HG03378 (cell line): ENCODE results near the gene MIPEP.
"Not testable (repeated sequence)": the region's sequence is repeated elsewhere in the genome, so short reads cannot be mapped to it uniquely, and the experiment has no call there.

ENCODE experiments used
- ATAC-seq: cut with Tn5 transposase; IDR thresholded peaks from one replicate; pipeline ENCODE4 v1.9.1; 2021; ENCODE audit warnings: mild to moderate bottlenecking, moderate library complexity; ENCODE audit not compliant: unreplicated experiment

Gene MIPEP

GRCh38 chr13:23778002-23778652, 111.1 kb downstream of the MIPEP start:
- ATAC-seq, result no peak

GRCh38 chr13:23777575-23777870, 111.7 kb downstream of the MIPEP start:
- ATAC-seq, result peak; percentile 34

- peak; percentile 98 for ATAC-seq
Observed at GRCh38 chr13:23776698-23777574, 112.3 kb downstream of the MIPEP start.

- ATAC-seq, result no peak
Observed at GRCh38 chr13:23772717-23773116, 116.5 kb downstream of the MIPEP start.

- no peak for ATAC-seq
Observed at GRCh38 chr13:23771956-23772355, 117.2 kb downstream of the MIPEP start.

- peak; percentile 98 for ATAC-seq
Observed at GRCh38 chr13:23771552-23771951, 117.6 kb downstream of the MIPEP start.

GRCh38 chr13:23770973-23771372, 118.2 kb downstream of the MIPEP start:
- no peak for ATAC-seq

- ATAC-seq, result no peak
Observed at GRCh38 chr13:23770428-23770827, 118.8 kb downstream of the MIPEP start.

GRCh38 chr13:23769401-23769800, 119.8 kb downstream of the MIPEP start:
- ATAC-seq, result no peak

GRCh38 chr13:23767838-23768237, 121.4 kb downstream of the MIPEP start:
- no peak for ATAC-seq

- no peak for ATAC-seq
Observed at GRCh38 chr13:23766939-23767338, 122.3 kb downstream of the MIPEP start.

- ATAC-seq, result no peak
Observed at GRCh38 chr13:23766283-23766682, 122.9 kb downstream of the MIPEP start.

GRCh38 chr13:23765531-23765930, 123.7 kb downstream of the MIPEP start:
- no peak for ATAC-seq

GRCh38 chr13:23763318-23763717, 125.9 kb downstream of the MIPEP start:
- no peak for ATAC-seq

GRCh38 chr13:23761760-23762159, 127.4 kb downstream of the MIPEP start:
- ATAC-seq, result not testable (repeated sequence)

- ATAC-seq, result no peak
Observed at GRCh38 chr13:23760000-23760399, 129.2 kb downstream of the MIPEP start.

- no peak for ATAC-seq
Observed at GRCh38 chr13:23758798-23759527, 130.2 kb downstream of the MIPEP start.

- ATAC-seq, result no peak
Observed at GRCh38 chr13:23754997-23755396, 134.2 kb downstream of the MIPEP start.

- ATAC-seq, result no peak
Observed at GRCh38 chr13:23754506-23754905, 134.7 kb downstream of the MIPEP start.

- ATAC-seq, result no peak
Observed at GRCh38 chr13:23753458-23753857, 135.7 kb downstream of the MIPEP start.

GRCh38 chr13:23752111-23753001, 136.8 kb downstream of the MIPEP start:
- ATAC-seq, result peak; percentile 69
